GM12875 (cell line): ENCODE data around the gene ZNFX1.

ENCODE experiments used
- H3K4me3 ChIP-seq: one replicate; pipeline ENCODE4 v1.5.1; 2011; ENCODE audit warnings: low read depth, low read length, control low read depth
- CTCF ChIP-seq: IDR thresholded peaks from 2 replicates; pipeline ENCODE4 v1.5.1; 2011; ENCODE audit warnings: low read depth, mild to moderate bottlenecking, control low read depth, inconsistent platforms, low read length, moderate library complexity, borderline replicate concordance; ENCODE audit not compliant: insufficient read depth

Gene ZNFX1

GRCh38 chr20:49277786-49278035, 146 bp downstream of the ZNFX1 start:
- peak overlapping the region; percentile 74 for H3K4me3 ChIP-seq
- no peak for TF ChIP-seq CTCF

GRCh38 chr20:49276961-49277785, 684 bp downstream of the ZNFX1 start:
- H3K4me3 ChIP-seq = peak overlapping the region; percentile 74
- TF ChIP-seq CTCF = no peak

- peak overlapping the region; percentile 74 for H3K4me3 ChIP-seq
- no peak for TF ChIP-seq CTCF
These were observed 1.5 kb downstream of the ZNFX1 start for GRCh38 chr20:49276161-49276960.

GRCh38 chr20:49275636-49276035, 2.2 kb downstream of the ZNFX1 start:
- TF ChIP-seq CTCF = no peak
- H3K4me3 ChIP-seq = no peak overlapping the region

- no peak overlapping the region for H3K4me3 ChIP-seq
- TF ChIP-seq CTCF = no peak
These were observed 2.6 kb downstream of the ZNFX1 start for GRCh38 chr20:49275216-49275615.

- no peak overlapping the region for H3K4me3 ChIP-seq
- no peak for TF ChIP-seq CTCF
These were observed 4.1 kb downstream of the ZNFX1 start for GRCh38 chr20:49273696-49274277.
